Heart left ventricle (tissue), 16 donors: ENCODE results near the gene SYCP2L. TPM values are rescaled to one million over a fixed set of nuclear protein-coding genes. Genes with fewer than 3 reads are reported as not detected.
"Not testable (repeated sequence)": the region's sequence is repeated elsewhere in the genome, so short reads cannot be mapped to it uniquely, and the experiment has no call there.

Experiments
- ATAC-seq, 4 donors: fragments of 200-7000 bp; cut with Tn5 transposase; one replicate each; pipeline ENCODE4 v1.9.1; 2020 to 2022; ENCODE audit warnings: moderate library complexity in 4 of 4, mild to moderate bottlenecking in 3 of 4, moderate number of reproducible peaks in 1 of 4
- DNase-seq, 5 donors: peaks; one replicate each; pipeline ENCODE4 v3.0.0-alpha.2; 2020
- H3K27ac ChIP-seq, 12 donors: fragments of 200-600 bp; sonication (generic) in 4 of 12; one replicate each; pipeline versions ENCODE4 v1.5.0 to v1.8.0; 2016 to 2022; ENCODE audit warnings: mild to moderate bottlenecking in 2 of 12
- H3K27me3 ChIP-seq, 9 donors: fragments of 200-600 bp; sonication (generic) in 2 of 9; one replicate each; pipeline versions ENCODE4 v1.5.1 to v1.8.0; 2016 to 2022; ENCODE audit warnings: mild to moderate bottlenecking in 3 of 9
- H3K36me3 ChIP-seq, 9 donors: fragments of 200-600 bp; sonication (generic) in 2 of 9; one replicate each; pipeline versions ENCODE4 v1.5.0 to v1.8.0; 2018 to 2022; ENCODE audit warnings: mild to moderate bottlenecking in 2 of 9
- H3K4me1 ChIP-seq, 12 donors: fragments of 200-600 bp; sonication (generic) in 4 of 12; one replicate each; pipeline versions ENCODE4 v1.5.0 to v1.8.0; 2016 to 2022; ENCODE audit warnings: mild to moderate bottlenecking in 3 of 12
- H3K4me3 ChIP-seq, 12 donors: fragments of 200-600 bp; sonication (generic) in 4 of 12; one replicate each; pipeline versions ENCODE4 v1.5.0 to v1.8.0; 2017 to 2022; ENCODE audit warnings: mild to moderate bottlenecking in 9 of 12, moderate library complexity in 4 of 12
- H3K9me3 ChIP-seq, 12 donors: fragments of 200-600 bp; sonication (generic) in 4 of 12; one replicate each; pipeline versions ENCODE4 v1.5.0 to v1.8.0; 2016 to 2022; ENCODE audit warnings: mild to moderate bottlenecking in 1 of 12
- POLR2A ChIP-seq, 2 donors: fragments of 450-650 bp; IDR thresholded peaks; one replicate each; pipeline ENCODE4 v1.6.1; 2017; ENCODE audit warnings: antibody characterized with exemption in 2 of 2, mild to moderate bottlenecking in 2 of 2, moderate library complexity in 2 of 2
- WGBS, 4 donors: extraction: QIAGEN DNeasy Blood & Tissue Kit in 2 of 4; methylation state at CpG; one replicate each; pipeline versions ENCODE4 v1.1.5 to v1.1.7; 2013 to 2018; 5-methylcytosine and 5-hydroxymethylcytosine counted together
- intact Hi-C, 10 donors: fragments of 100-400 bp; cut with DNase I; formaldehyde crosslinking; loops; one replicate each; pipeline versions ENCODE4 v1.11.1 to v1.14.2; 2022
- polyA plus RNA-seq, 2 donors: library from polyadenylated mRNA; stranded (reverse); fragments of 200-250 nt; gene quantifications; one replicate each; pipeline ENCODE4 v1.2.3, GENCODE V29; 2013
- total RNA-seq, 9 donors: library from RNA; depleted of rRNA in 2 of 9; stranded (reverse); fragments of >200 nt in 2 of 9; fragmentation: NEBNext Ultra II Directional in 3 of 9; extraction: Animal tissue kit (Norgen Biotek cat#: 25700) in 3 of 9; gene quantifications; one replicate each; pipeline versions ENCODE4 v1.1.0 to v1.2.4, GENCODE V29; 2016 to 2023
- TF ChIP-seq, protein P1 (sequence below), 12 donors: fragments of 200-600 bp; sonication (generic) in 4 of 12; IDR thresholded peaks; one replicate each; pipeline versions ENCODE4 v1.5.0 to v1.8.0; 2018 to 2022; ENCODE audit warnings: antibody characterized with exemption in 12 of 12, mild to moderate bottlenecking in 5 of 12
- donor health status: ischemic (EF 13 %, LVEDD 7.1; RV severe dilation, severe dysfunction).
- donor health status: healthy with polysubstance abuse.
- donor health status: DM: no; HTN: yes; CAD: no.
- donor health status: DM: no; HTN: no; CAD: no.
- donor health status: ischemic (EF 25% LVEDD 6.9; RV normal size, moderate dysfunction).
- donor health status: ischemic (EF 25% LVEDD 5.7; RV mildly dilated, moderate dysfunction).
- donor health status: healthy.
- donor health status: DM: yes; HTN: yes; CAD: no.
- donor health status: ischemic (EF 35%, LVEDD 5.7; RV mildly dilated, moderate dysfunction).
- donor health status: nonischemic (EF 11% LVEDD 7.7; RV severe dilation, severe dysfunction).
- donor health status: DM: yes; HTN: yes; CAD: no.
- donor health status: PGD.
- donor health status: ischemic (EF 29% LVEDD 5.4; RV normal size, mild dysfunction).
- donor health status: nonischemic (EF 23%, LVEDD 6.1; RV moderate dilation, normal function).

SYCP2L gene
- total and polyA plus RNA-seq, 11 donors, result 0.10 to 1.3 (median 0.50) TPM; not detected in 1

DNA sequence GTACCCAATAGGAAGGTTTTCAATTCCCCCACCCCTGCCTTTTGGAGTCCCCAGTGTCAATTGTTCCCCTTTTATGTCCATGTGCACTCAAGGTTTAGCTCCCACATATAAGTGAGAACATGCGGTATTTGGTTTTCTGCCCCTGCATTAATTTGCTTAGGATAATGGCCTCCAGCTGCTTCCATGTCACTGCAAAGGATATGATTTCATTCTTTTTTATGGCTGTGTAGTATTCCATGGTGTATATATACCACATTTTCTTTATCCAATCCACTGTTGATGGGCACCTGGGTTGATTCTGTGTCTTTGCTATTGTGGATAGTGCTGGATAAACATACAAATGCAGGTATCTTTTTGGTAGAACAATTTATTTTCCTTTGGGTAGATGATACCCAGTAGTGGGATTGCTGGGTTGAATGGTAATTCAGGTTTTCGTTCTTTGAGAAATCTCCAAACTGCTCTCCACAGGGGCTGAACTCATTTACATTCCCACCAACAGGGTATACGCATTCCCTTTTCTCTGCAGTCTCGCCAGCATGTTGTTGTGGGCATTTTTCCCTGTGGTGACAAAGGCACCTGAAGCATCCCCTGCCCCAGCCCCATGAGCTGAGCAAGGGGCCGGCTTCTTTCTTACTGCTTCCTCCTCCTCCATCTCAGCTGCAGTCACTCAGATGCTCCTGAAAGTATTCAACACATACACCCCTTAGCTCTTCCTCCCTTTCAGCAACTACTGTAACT lies 90.5 kb downstream of the SYCP2L start:
- 85 to 93% (median 90%) methylated on average over 5 of the region's 5 CpGs for WGBS, 4 donors
- no peaks in the 10 kb centered on the region for H3K27me3 ChIP-seq
- TF ChIP-seq, protein P1, sequence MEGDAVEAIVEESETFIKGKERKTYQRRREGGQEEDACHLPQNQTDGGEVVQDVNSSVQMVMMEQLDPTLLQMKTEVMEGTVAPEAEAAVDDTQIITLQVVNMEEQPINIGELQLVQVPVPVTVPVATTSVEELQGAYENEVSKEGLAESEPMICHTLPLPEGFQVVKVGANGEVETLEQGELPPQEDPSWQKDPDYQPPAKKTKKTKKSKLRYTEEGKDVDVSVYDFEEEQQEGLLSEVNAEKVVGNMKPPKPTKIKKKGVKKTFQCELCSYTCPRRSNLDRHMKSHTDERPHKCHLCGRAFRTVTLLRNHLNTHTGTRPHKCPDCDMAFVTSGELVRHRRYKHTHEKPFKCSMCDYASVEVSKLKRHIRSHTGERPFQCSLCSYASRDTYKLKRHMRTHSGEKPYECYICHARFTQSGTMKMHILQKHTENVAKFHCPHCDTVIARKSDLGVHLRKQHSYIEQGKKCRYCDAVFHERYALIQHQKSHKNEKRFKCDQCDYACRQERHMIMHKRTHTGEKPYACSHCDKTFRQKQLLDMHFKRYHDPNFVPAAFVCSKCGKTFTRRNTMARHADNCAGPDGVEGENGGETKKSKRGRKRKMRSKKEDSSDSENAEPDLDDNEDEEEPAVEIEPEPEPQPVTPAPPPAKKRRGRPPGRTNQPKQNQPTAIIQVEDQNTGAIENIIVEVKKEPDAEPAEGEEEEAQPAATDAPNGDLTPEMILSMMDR (IDR thresholded peaks at IDR 0.05), result no peak
- no peak for TF ChIP-seq POLR2A (IDR thresholded peaks at IDR 0.05)
- no peak overlapping the region for H3K27ac ChIP-seq
- intact Hi-C loops, result no loop called here
- H3K4me1 ChIP-seq, result no peaks in the 10 kb centered on the region
- H3K9me3 ChIP-seq, result no peaks in the 10 kb centered on the region
- no peak for DNase-seq
- H3K36me3 ChIP-seq, result no peaks in the 10 kb centered on the region
- no peak for ATAC-seq
- no peak overlapping the region for H3K4me3 ChIP-seq

DNA sequence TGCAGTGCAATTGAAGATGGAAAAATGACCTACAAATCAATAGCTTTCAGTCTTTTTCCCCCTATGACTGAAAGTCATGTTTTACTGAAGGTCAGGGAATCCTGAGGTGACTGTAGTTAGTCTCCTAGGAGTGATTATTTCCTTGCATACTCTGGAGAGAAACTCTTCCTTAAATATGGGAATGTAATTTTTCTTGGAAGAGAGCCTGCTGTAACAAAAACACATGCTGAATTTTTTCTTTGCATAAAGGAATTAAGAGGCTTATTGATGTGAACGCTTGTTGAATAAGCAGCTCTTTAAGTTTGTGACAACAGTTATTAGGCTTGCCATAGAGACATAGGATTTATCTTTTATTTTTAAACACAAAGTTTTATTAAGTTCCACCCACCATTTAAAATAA lies 92.8 kb downstream of the SYCP2L start:
- DNase-seq, result no peak
- Histone ChIP-seq H3K27me3 (no peaks in the 10 kb centered on the region), H3K9me3 (no peaks in the 10 kb centered on the region), H3K36me3 (no peaks in the 10 kb centered on the region), H3K27ac (no peak overlapping the region), H3K4me1 (no peaks in the 10 kb centered on the region), H3K4me3 (no peak overlapping the region)
- intact Hi-C loops, result no loop called here
- no peak for TF ChIP-seq POLR2A (IDR thresholded peaks at IDR 0.05)
- TF ChIP-seq, protein P1 (IDR thresholded peaks at IDR 0.05), result no peak
- WGBS, 4 donors, result 55 to 76% (median 66%) methylated on average over 1 of the region's 1 CpG
- no peak for ATAC-seq

DNA sequence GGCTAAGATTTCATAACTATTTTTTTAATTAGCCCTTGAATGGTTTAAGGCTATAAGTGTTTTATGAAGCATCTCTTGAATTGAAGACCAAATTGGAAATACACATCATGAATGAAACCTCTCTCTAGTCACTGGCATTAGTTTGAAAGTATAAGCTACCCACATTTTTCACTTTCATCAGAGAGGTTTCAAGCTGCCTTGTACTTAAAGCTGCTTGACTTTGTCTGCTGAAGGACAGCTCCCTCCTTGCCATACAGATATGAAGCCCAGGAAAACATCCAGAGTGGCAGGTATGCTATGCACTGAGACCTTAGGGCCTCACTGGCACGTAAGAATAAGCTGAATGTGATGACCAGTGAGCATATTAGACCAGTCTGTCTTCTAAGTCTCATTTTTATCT lies 94.6 kb downstream of the SYCP2L start:
- 65 to 85% (median 79%) methylated on average over 1 of the region's 1 CpG for WGBS, 4 donors
- ATAC-seq, result no peak
- Histone ChIP-seq H3K27me3 (no peaks in the 10 kb centered on the region), H3K4me1 (no peaks in the 10 kb centered on the region), H3K4me3 (no peak overlapping the region), H3K9me3 (peaks cover 0 to 3% (median 0%) of the 10 kb centered on the region in 12 donors), H3K36me3 (no peaks in the 10 kb centered on the region), H3K27ac (no peak overlapping the region)
- no peak for TF ChIP-seq POLR2A (IDR thresholded peaks at IDR 0.05)
- TF ChIP-seq, protein P1 (IDR thresholded peaks at IDR 0.05), result no peak
- intact Hi-C loops, result no loop called here
- DNase-seq, result no peak

DNA sequence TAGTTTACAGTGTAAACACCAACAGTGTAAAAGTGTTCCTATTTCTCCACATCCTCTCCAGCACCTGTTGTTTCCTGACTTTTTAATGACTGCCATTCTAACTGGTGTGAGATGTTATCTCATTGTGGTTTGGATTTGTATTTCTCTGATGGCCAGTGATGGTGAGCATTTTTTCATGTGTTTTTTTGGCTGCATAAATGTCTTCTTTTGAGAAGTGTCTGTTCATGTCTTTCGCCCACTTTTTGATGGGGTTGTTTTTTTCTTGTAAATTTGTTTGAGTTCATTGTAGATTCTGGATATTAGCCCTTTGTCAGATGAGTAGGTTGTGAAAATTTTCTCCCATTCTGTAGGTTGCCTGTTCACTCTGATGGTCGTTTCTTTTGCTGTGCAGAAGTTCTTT lies 98.1 kb downstream of the SYCP2L start:
- WGBS, 4 donors, result 74 to 86% (median 84%) methylated on average over 2 of the region's 2 CpGs
- intact Hi-C loops, ATAC-seq, H3K27ac ChIP-seq, H3K36me3 ChIP-seq, DNase-seq, H3K4me1 ChIP-seq, H3K27me3 ChIP-seq, H3K4me3 ChIP-seq, H3K9me3 ChIP-seq: not testable (repeated sequence)

DNA sequence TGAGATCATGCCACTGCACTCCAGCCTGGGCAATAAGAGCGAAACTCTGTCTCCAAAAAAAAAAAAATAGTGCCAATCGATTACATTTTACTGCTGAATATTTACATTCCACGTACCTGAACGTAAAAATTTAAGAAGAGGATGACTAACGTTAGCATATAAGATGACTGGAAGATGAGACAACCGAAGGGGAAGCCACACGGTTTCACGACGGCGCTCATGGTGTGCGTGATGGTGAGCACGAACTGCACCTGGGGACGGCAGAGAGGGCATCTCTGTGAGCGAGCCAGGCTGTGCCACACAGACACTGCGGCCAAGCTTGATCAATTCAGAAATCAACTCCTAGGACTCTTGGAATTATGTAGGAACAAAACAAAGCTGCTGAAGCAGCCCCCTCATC lies 102.7 kb downstream of the SYCP2L start:
- Histone ChIP-seq H3K27me3 (peaks cover 0 to 3% (median 0%) of the 10 kb centered on the region in 9 donors), H3K27ac (no peak overlapping the region), H3K4me1 (no peaks in the 10 kb centered on the region), H3K4me3 (no peak overlapping the region), H3K9me3 (peaks cover 0 to 3% (median 0%) of the 10 kb centered on the region in 12 donors), H3K36me3 (no peaks in the 10 kb centered on the region)
- ATAC-seq (no peak), DNase-seq (no peak)
- intact Hi-C loops, result no loop called here
- TF ChIP-seq POLR2A (IDR thresholded peaks at IDR 0.05), result no peak
- TF ChIP-seq, protein P1 (IDR thresholded peaks at IDR 0.05), result no peak
- WGBS, 4 donors, result 93 to 96% (median 95%) methylated on average over 15 of the region's 15 CpGs
